Gastroesophageal sphincter (tissue), 4 donors: ENCODE measurements around the gene BAIAP3. TPM values are rescaled to one million over a fixed set of nuclear protein-coding genes. Genes with fewer than 3 reads are reported as not detected.

Experiments
- ATAC-seq: fragments of 150-250 bp; one replicate; pipeline ENCODE4 v1.9.1; 2016; ENCODE audit warnings: mild to moderate bottlenecking, moderate library complexity
- H3K27ac ChIP-seq, 4 donors: fragments of 200-600 bp; sonication (generic) in 3 of 4; 1 replicate in 3 of 4; 2 replicates in 1 of 4; pipeline ENCODE4 v1.5.1; 2016 to 2019
- H3K27me3 ChIP-seq: fragments of 200-600 bp; sonication (generic); one replicate; pipeline ENCODE4 v1.5.1; 2019
- H3K36me3 ChIP-seq, 2 donors: fragments of 200-600 bp; sonication (generic); one replicate each; pipeline ENCODE4 v1.5.1; 2019; ENCODE audit warnings: control low read depth in 1 of 2
- H3K4me1 ChIP-seq, 3 donors: fragments of 200-600 bp; sonication (generic); 1 replicate in 2 of 3; 2 replicates in 1 of 3; pipeline ENCODE4 v1.5.1; 2016 to 2019; ENCODE audit warnings: control low read depth in 2 of 3
- H3K4me3 ChIP-seq, 2 donors: fragments of 200-600 bp; sonication (generic); one replicate each; pipeline ENCODE4 v1.5.1; 2019; ENCODE audit warnings: mild to moderate bottlenecking in 1 of 2, moderate library complexity in 1 of 2
- H3K9me3 ChIP-seq, 3 donors: fragments of 200-600 bp; sonication (generic); one replicate each; pipeline ENCODE4 v1.5.1; 2017 to 2019; ENCODE audit warnings: control low read depth in 2 of 3
- CTCF ChIP-seq, 4 experiments: fragments of 200-600 bp in 2 of 4; fragments of 450-650 bp in 2 of 4; sonication (generic) in 1 of 4; IDR thresholded peaks; one replicate each; pipeline ENCODE4 v1.5.1; 2017 to 2019; ENCODE audit warnings: antibody characterized with exemption in 4 of 4, mild to moderate bottlenecking in 2 of 4, moderate library complexity in 2 of 4
- EP300 ChIP-seq: sonication (generic); formaldehyde crosslinking; IDR thresholded peaks from one replicate; pipeline ENCODE4 v1.6.1; 2017; ENCODE audit warnings: antibody characterized with exemption, mild to moderate bottlenecking
- POLR2A ChIP-seq, 2 donors: fragments of 450-650 bp; IDR thresholded peaks; one replicate each; pipeline ENCODE4 v1.6.1; 2017; ENCODE audit warnings: antibody characterized with exemption in 2 of 2, mild to moderate bottlenecking in 2 of 2, moderate library complexity in 1 of 2
- POLR2AphosphoS5 ChIP-seq: sonication (generic); formaldehyde crosslinking; IDR thresholded peaks from one replicate; pipeline ENCODE4 v1.6.1; 2017; ENCODE audit warnings: antibody characterized with exemption
- WGBS, 2 donors: methylation state at CpG; one replicate each; pipeline ENCODE4 v1.1.5; 2018; ENCODE audit warnings: low coverage in 1 of 2; 5-methylcytosine and 5-hydroxymethylcytosine counted together
- total RNA-seq, 4 donors: library from RNA; depleted of rRNA; stranded (reverse); fragments of >200 nt; gene quantifications; one replicate each; pipeline ENCODE4 v1.1.0, GENCODE V29; 2016

Gene BAIAP3
- total RNA-seq, 4 donors from 2014 or later: 1.1 to 14.2 (median 3.0) TPM

DNA sequence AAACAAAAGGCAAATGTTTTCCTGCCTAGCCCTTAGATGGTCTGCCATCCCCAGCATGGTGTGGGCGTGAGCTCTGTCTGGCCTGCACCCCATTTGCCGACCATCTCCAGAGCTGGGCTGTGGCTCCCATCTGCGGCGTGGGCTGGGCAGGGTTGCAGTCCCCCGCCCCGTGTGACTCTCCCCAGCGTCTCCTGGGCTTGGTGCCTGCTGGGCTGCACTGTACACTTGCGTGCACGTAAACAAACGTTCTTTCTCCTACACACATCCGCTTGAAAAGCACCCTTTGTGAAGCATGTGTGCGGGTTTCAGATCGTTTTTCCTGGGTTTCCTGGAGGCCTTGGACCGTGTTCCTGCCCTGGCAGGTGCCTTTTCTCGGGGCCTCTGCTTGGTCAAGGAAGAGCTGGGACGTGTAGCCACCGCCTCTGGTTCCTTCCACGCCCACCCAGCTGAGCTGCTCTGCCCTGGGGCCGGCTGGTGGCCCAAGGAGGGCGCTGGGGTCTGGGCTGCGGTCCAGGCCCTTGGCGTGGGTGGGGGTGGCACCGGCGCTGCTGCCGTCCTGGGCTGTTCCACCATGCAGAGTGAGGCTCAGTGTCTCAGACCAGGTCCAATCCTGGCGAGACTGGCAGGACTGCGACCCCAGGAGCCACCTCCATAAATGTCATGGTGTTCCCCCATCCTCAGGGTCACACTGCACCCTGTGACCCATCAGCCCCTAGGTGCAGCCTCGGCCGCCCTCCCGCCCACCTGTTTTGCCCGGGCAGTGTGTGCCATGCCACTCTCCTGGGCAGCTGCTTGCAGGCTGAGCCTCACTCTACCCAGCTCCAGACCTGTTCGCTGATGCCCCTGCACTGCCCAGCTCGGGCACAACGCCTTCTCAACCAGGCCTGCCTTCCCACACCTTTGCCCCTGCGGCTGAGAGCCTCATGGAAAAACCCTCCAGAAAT is 9.9 kb upstream of the BAIAP3 start:
- Histone ChIP-seq H3K4me1 (no peaks in the 10 kb centered on the region), H3K4me3 (no peak overlapping the region), H3K27me3 (no peaks in the 10 kb centered on the region), H3K36me3 (peaks cover 0 to 91% of the 10 kb centered on the region in 2 donors), H3K27ac (no peak overlapping the region), H3K9me3 (no peaks in the 10 kb centered on the region)
- TF ChIP-seq POLR2AphosphoS5 (no peak), EP300 (no peak), CTCF (IDR thresholded peaks at IDR 0.05) (no peak), POLR2A (IDR thresholded peaks at IDR 0.05) (no peak)
- 72 to 80% methylated on average over 6 to 19 of the region's 35 CpGs for WGBS, 2 donors
- ATAC-seq: no peak

DNA sequence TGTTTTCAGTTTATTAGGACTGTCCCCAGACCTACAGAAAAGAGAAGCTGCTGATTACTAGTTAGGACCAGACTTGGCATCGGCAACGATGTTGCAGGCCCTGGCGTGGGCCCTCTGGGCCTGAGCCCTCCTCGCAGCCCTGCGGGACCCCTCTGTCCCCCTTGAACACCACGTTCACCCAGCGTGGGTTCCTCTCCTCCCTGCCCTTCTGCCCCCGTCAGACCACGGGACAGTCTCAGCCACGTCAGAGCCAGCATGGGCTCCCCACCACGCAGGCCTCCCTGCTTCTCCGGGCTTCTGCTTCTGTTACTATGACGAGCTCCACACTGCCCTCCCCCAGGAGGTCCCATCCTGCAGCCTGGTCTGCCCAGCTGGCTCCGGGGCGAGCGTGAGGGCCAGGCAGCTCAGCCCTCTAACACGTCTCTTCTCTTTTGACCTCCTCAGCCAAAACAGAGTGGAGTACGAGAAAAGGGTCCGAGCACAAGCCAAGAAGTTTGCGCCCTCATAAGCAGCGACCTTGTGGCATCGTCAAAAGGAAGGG is 9.1 kb upstream of the BAIAP3 start:
- no peak overlapping the region for H3K27ac ChIP-seq
- 40 to 80% methylated on average over 2 to 18 of the region's 22 CpGs for WGBS, 2 donors
- no peaks in the 10 kb centered on the region for H3K4me1 ChIP-seq
- no peaks in the 10 kb centered on the region for H3K27me3 ChIP-seq
- no peak for ATAC-seq
- no peak overlapping the region for H3K4me3 ChIP-seq
- TF ChIP-seq POLR2AphosphoS5: no peak
- TF ChIP-seq POLR2A (IDR thresholded peaks at IDR 0.05): no peak
- H3K9me3 ChIP-seq: no peaks in the 10 kb centered on the region
- peaks cover 0 to 83% of the 10 kb centered on the region in 2 donors for H3K36me3 ChIP-seq

- H3K27me3 ChIP-seq: peaks cover under 1% of the 10 kb centered on the region
- no peaks in the 10 kb centered on the region for H3K4me1 ChIP-seq
- no peak overlapping the region for H3K27ac ChIP-seq
- 72 to 84% methylated on average over 3 to 6 of the region's 15 CpGs for WGBS, 2 donors
- no peak for ATAC-seq
- TF ChIP-seq CTCF (IDR thresholded peaks at IDR 0.05): no peak
- TF ChIP-seq POLR2A (IDR thresholded peaks at IDR 0.05): no peak
- TF ChIP-seq POLR2AphosphoS5: no peak
- no peak for TF ChIP-seq EP300
- H3K36me3 ChIP-seq: peaks cover 0 to 74% of the 10 kb centered on the region in 2 donors
- peaks cover 0 to 1% (median 0%) of the 10 kb centered on the region in 3 donors for H3K9me3 ChIP-seq
- no peak overlapping the region for H3K4me3 ChIP-seq
Measured at GRCh38 chr16:1325261-1325660, 8.2 kb upstream of the BAIAP3 start.

DNA sequence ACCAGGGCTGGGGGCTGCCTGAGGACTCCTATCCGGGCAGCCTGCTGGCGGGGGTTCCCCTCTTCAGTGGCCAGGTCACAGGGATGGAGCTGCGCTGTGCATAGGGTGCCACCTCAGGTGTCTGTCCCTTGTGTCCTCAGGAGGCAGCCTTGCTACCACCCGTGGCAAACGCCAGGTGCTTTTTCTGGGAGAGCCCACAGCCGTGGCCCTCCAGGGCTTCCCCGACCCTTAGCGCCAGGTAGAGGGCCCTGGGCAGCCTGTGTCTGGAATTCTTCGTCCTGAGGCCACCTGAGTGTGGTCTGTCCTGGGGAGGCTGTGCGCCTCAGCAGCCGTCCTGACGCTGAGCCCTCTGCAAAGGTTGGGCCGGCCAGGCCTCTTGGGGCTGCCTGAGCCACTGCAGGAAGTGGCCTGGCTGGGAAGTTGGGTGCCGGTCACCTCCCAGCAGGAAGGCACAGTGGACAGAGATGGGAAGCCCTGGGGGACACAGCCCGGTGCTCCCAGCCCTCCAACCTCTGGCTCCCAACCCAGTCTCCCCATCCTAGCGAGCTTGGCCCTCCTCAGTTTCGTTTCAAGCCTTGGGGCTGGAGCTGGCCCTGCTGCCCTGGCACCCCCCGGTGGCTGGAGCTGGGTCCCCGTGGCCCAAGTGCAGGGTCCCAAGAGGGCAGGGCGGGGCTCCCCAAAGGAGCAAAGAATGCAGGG is 7.6 kb upstream of the BAIAP3 start:
- Histone ChIP-seq H3K27ac (no peak overlapping the region), H3K4me3 (no peak overlapping the region), H3K9me3 (peaks cover 0 to 7% (median 0%) of the 10 kb centered on the region in 3 donors), H3K36me3 (peaks cover 0 to 68% of the 10 kb centered on the region in 2 donors), H3K27me3 (peaks cover 6% of the 10 kb centered on the region), H3K4me1 (no peaks in the 10 kb centered on the region)
- no peak for TF ChIP-seq POLR2AphosphoS5
- no peak for ATAC-seq
- WGBS, 2 donors: no CpG with 5 or more reads among the region's 20 CpGs

DNA sequence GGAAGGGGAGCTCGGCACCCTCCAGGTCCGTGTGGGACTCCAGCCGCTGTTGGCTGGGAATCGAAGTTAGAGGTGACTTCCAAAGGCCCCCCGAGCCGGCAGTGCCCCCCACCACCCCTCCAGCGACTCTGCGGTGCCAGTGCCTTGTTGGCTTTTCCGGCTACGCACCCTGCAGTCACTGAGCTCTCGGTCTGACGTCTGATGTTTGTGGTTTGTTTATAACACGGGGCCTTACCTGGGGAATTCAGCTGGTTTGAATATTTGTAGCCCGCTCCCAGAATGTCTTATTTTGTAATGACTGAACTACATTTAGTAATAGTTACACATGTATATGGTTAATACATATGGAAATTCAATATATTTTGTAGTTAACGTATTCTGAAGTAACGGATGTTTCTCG is 7.1 kb upstream of the BAIAP3 start:
- WGBS, 2 donors: 79% methylated on average over 5 to 7 of the region's 17 CpGs
- H3K36me3 ChIP-seq: peaks cover 0 to 63% of the 10 kb centered on the region in 2 donors

More for the DNA sequence above, 7.1 kb upstream of the BAIAP3 start:
- peaks cover 11% of the 10 kb centered on the region for H3K27me3 ChIP-seq
- H3K4me3 ChIP-seq: no peak overlapping the region
- no peak for ATAC-seq
- peaks cover 0 to 3% (median under 1%) of the 10 kb centered on the region in 3 donors for H3K4me1 ChIP-seq
- H3K27ac ChIP-seq: no peak overlapping the region
- TF ChIP-seq POLR2AphosphoS5: no peak
- no peak for TF ChIP-seq CTCF (IDR thresholded peaks at IDR 0.05)
- TF ChIP-seq EP300: no peak
- TF ChIP-seq POLR2A (IDR thresholded peaks at IDR 0.05): no peak
- peaks cover 0 to 10% (median 0%) of the 10 kb centered on the region in 3 donors for H3K9me3 ChIP-seq
